Ectodermal cell (in vitro differentiated cells): ENCODE data around the gene REEP5.
"Not testable (repeated sequence)": the region's sequence is repeated elsewhere in the genome, so short reads cannot be mapped to it uniquely, and the experiment has no call there.

Experiments used
- H3K27ac ChIP-seq: 2 replicates; pipeline ENCODE4 v1.7.0; 2013; ENCODE audit warnings: mild to moderate bottlenecking, low read depth, low read length; ENCODE audit not compliant: insufficient read depth, poor library complexity, severe bottlenecking
- H3K27me3 ChIP-seq: 2 replicates; pipeline ENCODE4 v1.7.0; 2013; ENCODE audit warnings: mild to moderate bottlenecking, low read length; ENCODE audit not compliant: insufficient read depth, control insufficient read depth, poor library complexity, severe bottlenecking
- H3K36me3 ChIP-seq: one replicate; pipeline ENCODE4 v1.7.0; 2013; ENCODE audit warnings: low read length; ENCODE audit not compliant: control insufficient read depth, insufficient read depth
- H3K4me1 ChIP-seq: one replicate; pipeline ENCODE4 v1.7.0; 2013; ENCODE audit warnings: low read length; ENCODE audit not compliant: control insufficient read depth, insufficient read depth
- H3K4me3 ChIP-seq: 2 replicates; pipeline ENCODE4 v1.7.0; 2013; ENCODE audit warnings: low read depth, low read length, control low read depth; ENCODE audit not compliant: insufficient read depth
- H3K9me3 ChIP-seq: 2 replicates; pipeline ENCODE4 v1.7.0; 2013; ENCODE audit warnings: mild to moderate bottlenecking, low read length, moderate library complexity; ENCODE audit not compliant: control insufficient read depth
- WGBS, 2 experiments: methylation state at CpG; one replicate each; pipeline ENCODE4 v1.1.7; 2013; ENCODE audit warnings: missing lambda C conversion rate in 2 of 2; 5-methylcytosine and 5-hydroxymethylcytosine counted together

REEP5 gene

DNA sequence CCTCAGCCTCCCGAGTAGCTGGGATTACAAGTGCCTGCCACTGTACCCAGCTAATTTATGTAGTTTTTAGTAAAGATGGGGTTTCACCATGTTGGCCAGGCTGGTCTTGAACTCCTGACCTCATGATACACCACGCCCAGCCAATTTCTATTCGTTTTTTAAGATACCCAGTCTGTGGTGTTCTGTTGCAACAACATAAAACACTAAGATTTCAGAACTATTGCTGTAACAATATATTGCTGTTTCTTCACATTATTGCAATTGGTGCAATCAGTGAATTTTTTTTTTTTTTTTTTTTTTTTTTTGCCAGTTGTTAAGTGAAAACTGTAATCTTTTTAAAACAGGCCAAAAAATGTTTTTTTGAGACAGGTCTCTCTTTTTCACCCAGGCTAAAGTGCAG lies 51.1 kb downstream of the REEP5 start:
- Histone ChIP-seq H3K4me3 (no peak overlapping the region), H3K27ac (no peak overlapping the region), H3K36me3 (peaks cover 13% of the 10 kb centered on the region), H3K4me1 (no peaks in the 10 kb centered on the region), H3K27me3 (no peaks in the 10 kb centered on the region), H3K9me3 (no peaks in the 10 kb centered on the region)
- WGBS, 2 experiments: 75 to 82% methylated on average over 3 of the region's 3 CpGs

GRCh38 chr5:112869948-112870347 lies 52.1 kb downstream of the REEP5 start:
- no peaks in the 10 kb centered on the region for H3K9me3 ChIP-seq
- H3K4me1 ChIP-seq: no peaks in the 10 kb centered on the region
- H3K27ac ChIP-seq: no peak overlapping the region
- no peaks in the 10 kb centered on the region for H3K27me3 ChIP-seq
- no peak overlapping the region for H3K4me3 ChIP-seq
- H3K36me3 ChIP-seq: peaks cover 13% of the 10 kb centered on the region
- WGBS, 2 experiments: 92 to 95% methylated on average over 3 of the region's 3 CpGs

GRCh38 chr5:112867411-112867810 lies 54.6 kb downstream of the REEP5 start:
- peaks cover 19% of the 10 kb centered on the region for H3K36me3 ChIP-seq
- no peak overlapping the region for H3K27ac ChIP-seq

DNA sequence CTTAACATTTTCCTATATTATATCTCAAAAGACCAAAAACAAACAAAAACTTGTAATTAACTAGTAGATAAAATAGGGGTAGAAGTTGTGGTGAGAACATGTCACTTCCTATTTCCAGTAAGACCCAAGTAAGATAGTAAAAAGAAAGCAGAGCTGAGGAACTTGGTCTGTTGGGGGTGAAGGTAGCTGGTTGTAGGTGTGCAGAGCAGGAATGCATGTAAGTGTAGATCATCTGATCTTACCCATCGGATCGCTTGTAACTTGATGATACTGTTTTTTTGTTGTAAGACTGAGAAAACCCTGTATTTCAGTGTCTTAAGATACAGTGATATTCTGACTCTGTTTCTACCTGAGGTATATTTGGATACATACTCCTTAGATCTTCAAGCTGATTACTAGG lies 55.3 kb downstream of the REEP5 start:
- Histone ChIP-seq H3K9me3 (no peaks in the 10 kb centered on the region), H3K27ac (no peak overlapping the region), H3K27me3 (no peaks in the 10 kb centered on the region), H3K4me3 (no peak overlapping the region), H3K4me1 (peaks cover 7% of the 10 kb centered on the region), H3K36me3 (peaks cover 19% of the 10 kb centered on the region)
- 89 to 100% methylated on average over 2 of the region's 2 CpGs for WGBS, 2 experiments

More at GRCh38 chr5:112867411-112867810, 54.6 kb downstream of the REEP5 start:
- Histone ChIP-seq H3K4me3 (no peak overlapping the region), H3K4me1 (peaks cover 4% of the 10 kb centered on the region), H3K27me3 (no peaks in the 10 kb centered on the region), H3K9me3 (no peaks in the 10 kb centered on the region)
- 95 to 96% methylated on average over 5 of the region's 5 CpGs for WGBS, 2 experiments

GRCh38 chr5:112865128-112865527 lies 56.9 kb downstream of the REEP5 start:
- Histone ChIP-seq H3K36me3 (peaks cover 15% of the 10 kb centered on the region), H3K9me3 (no peaks in the 10 kb centered on the region), H3K4me1 (peaks cover 7% of the 10 kb centered on the region), H3K4me3 (no peak overlapping the region), H3K27me3 (no peaks in the 10 kb centered on the region), H3K27ac (no peak overlapping the region)
- 89 to 100% methylated on average over 3 of the region's 3 CpGs for WGBS, 2 experiments

DNA sequence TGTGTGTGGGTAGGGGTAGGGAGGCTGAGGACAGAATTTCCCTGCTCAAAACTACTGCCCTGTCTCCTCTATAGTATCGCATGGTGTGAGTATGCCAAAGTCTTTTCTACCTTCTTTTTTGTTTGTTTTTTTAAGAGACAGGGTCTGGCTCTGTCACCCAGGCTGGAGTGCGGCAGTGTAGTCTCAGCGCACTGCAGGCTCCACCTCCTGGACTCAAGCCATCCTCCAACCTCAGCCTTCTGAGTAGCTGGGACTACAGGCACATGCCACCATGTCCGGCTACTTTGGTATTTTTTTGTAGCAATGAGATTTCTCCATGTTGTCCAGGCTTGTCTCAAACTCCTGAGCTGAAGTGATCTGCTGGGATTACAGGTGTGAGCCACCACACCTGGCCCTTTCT lies 58.5 kb downstream of the REEP5 start:
- peaks cover 15% of the 10 kb centered on the region for H3K36me3 ChIP-seq
- peaks cover 11% of the 10 kb centered on the region for H3K27me3 ChIP-seq
- no peaks in the 10 kb centered on the region for H3K9me3 ChIP-seq
- peaks cover 7% of the 10 kb centered on the region for H3K4me1 ChIP-seq
- H3K27ac ChIP-seq: no peak overlapping the region
- WGBS, 2 experiments: 93% methylated on average over 4 of the region's 4 CpGs
- H3K4me3 ChIP-seq: no peak overlapping the region

DNA sequence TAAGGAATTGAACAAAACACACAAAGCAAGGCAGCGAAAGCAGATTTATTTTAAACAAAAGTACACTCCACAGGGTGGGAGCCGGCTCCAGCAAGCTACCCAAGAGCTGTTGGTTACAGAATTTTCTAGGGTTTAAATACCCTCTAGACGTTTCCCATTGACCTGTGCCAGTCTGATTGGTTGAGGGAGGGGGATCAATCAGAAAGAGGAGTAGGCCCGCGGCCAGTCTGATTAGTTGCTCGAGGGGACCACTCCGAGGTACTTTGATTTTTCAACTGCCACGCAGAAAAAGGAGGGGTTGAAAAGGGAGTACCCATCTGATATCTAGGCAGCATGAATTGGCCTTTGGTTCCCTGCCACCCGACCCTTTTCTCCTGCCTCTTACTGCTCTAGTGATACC lies 59.9 kb downstream of the REEP5 start:
- H3K4me3 ChIP-seq: peak overlapping the region; percentile 96

GRCh38 chr5:112861638-112861985 lies 60.4 kb downstream of the REEP5 start:
- Histone ChIP-seq H3K4me1 (peaks cover 7% of the 10 kb centered on the region), H3K4me3 (peak overlapping the region; percentile 96), H3K36me3 (peaks cover 6% of the 10 kb centered on the region), H3K9me3 (no peaks in the 10 kb centered on the region), H3K27ac (peak overlapping the region; percentile 82), H3K27me3 (peaks cover 19% of the 10 kb centered on the region)
- WGBS, 2 experiments: 1% methylated on average over 8 of the region's 8 CpGs

More for the DNA sequence above, 59.9 kb downstream of the REEP5 start:
- Histone ChIP-seq H3K27ac (no peak overlapping the region), H3K9me3 (no peaks in the 10 kb centered on the region), H3K4me1 (peaks cover 7% of the 10 kb centered on the region), H3K36me3 (peaks cover 6% of the 10 kb centered on the region), H3K27me3 (peaks cover 19% of the 10 kb centered on the region)
- WGBS, 2 experiments: 42 to 44% methylated on average over 8 to 9 of the region's 9 CpGs

- peaks cover 7% of the 10 kb centered on the region for H3K4me1 ChIP-seq
- H3K4me3 ChIP-seq: peak within 1 kb of the TSS; percentile 96
- whole genome bisulfite sequencing, 2 experiments: 3% methylated on average over 47 of the region's 47 CpGs
- H3K27me3 ChIP-seq: peaks cover 24% of the 10 kb centered on the region
- peaks cover 6% of the 10 kb centered on the region for H3K36me3 ChIP-seq
- peak within 1 kb of the TSS; percentile 82 for H3K27ac ChIP-seq
- H3K9me3 ChIP-seq: no peaks in the 10 kb centered on the region
These were observed 60.9 kb downstream of the REEP5 start, which contains the start of gene SRP19 for GRCh38 chr5:112860929-112861637. TSS of gene SRP19 (plus strand) at chr5:112861287. CDS start at chr5:112861377, 90 bp downstream.

- H3K4me3 ChIP-seq: peak overlapping the region; percentile 96
- peak overlapping the region; percentile 20 for H3K27ac ChIP-seq
- not testable (repeated sequence) for H3K9me3 ChIP-seq, H3K36me3 ChIP-seq, H3K4me1 ChIP-seq
- H3K27me3 ChIP-seq: peaks cover 29% of the 10 kb centered on the region
- WGBS, 2 experiments: 91% methylated on average over 11 of the region's 11 CpGs
These were observed 61.5 kb downstream of the REEP5 start for GRCh38 chr5:112860571-112860928.
